ENCODE data around the gene KCNG3.

The KCNG3 gene

GRCh38 chr2:42430188-42430587 lies 63.6 kb downstream of the KCNG3 start:
- Histone ChIP-seq H3K9me3 (ENCODE audit: control insufficient read depth, insufficient read depth, low read length) (no peaks in the 10 kb centered on the region), H3K27me3 (ENCODE audit: control insufficient read depth, insufficient read depth, low read length) (no peaks in the 10 kb centered on the region), H3K4me1 (ENCODE audit: control insufficient read depth, insufficient read depth, low read length) (no peaks in the 10 kb centered on the region), H3K4me3 (ENCODE audit: low read length) (no peak overlapping the region), H3K36me3 (ENCODE audit: control insufficient read depth, insufficient read depth, low read length) (no peaks in the 10 kb centered on the region), H3K27ac (ENCODE audit: low read length) (no peak overlapping the region)
- WGBS (ENCODE audit: insufficient coverage, insufficient read length), result no CpG with 5 or more reads among the region's 4 CpGs
- no peak for DNase-seq (ENCODE audit: low read depth, low spot score)

GRCh38 chr2:42429352-42429751 lies 64.4 kb downstream of the KCNG3 start:
- H3K4me3 ChIP-seq (ENCODE audit: low read length), result no peak overlapping the region
- no peaks in the 10 kb centered on the region for H3K4me1 ChIP-seq (ENCODE audit: control insufficient read depth, insufficient read depth, low read length)
- no peaks in the 10 kb centered on the region for H3K9me3 ChIP-seq (ENCODE audit: control insufficient read depth, insufficient read depth, low read length)
- no CpG with 5 or more reads among the region's 2 CpGs for WGBS (ENCODE audit: insufficient coverage, insufficient read length)
- H3K27me3 ChIP-seq (ENCODE audit: control insufficient read depth, insufficient read depth, low read length), result no peaks in the 10 kb centered on the region
- no peak overlapping the region for H3K27ac ChIP-seq (ENCODE audit: low read length)
- no peak for DNase-seq (ENCODE audit: low read depth, low spot score)
- no peaks in the 10 kb centered on the region for H3K36me3 ChIP-seq (ENCODE audit: control insufficient read depth, insufficient read depth, low read length)

GRCh38 chr2:42425697-42426096 lies 68.1 kb downstream of the KCNG3 start:
- H3K27ac ChIP-seq (ENCODE audit: low read length), result no peak overlapping the region
- WGBS (ENCODE audit: insufficient coverage, insufficient read length), result no CpG with 5 or more reads among the region's 3 CpGs
- no peaks in the 10 kb centered on the region for H3K9me3 ChIP-seq (ENCODE audit: control insufficient read depth, insufficient read depth, low read length)
- no peaks in the 10 kb centered on the region for H3K36me3 ChIP-seq (ENCODE audit: control insufficient read depth, insufficient read depth, low read length)
- no peak for DNase-seq (ENCODE audit: low read depth, low spot score)
- no peaks in the 10 kb centered on the region for H3K4me1 ChIP-seq (ENCODE audit: control insufficient read depth, insufficient read depth, low read length)
- no peak overlapping the region for H3K4me3 ChIP-seq (ENCODE audit: low read length)
- H3K27me3 ChIP-seq (ENCODE audit: control insufficient read depth, insufficient read depth, low read length), result no peaks in the 10 kb centered on the region

GRCh38 chr2:42424033-42424432 lies 69.7 kb downstream of the KCNG3 start:
- Histone ChIP-seq H3K36me3 (ENCODE audit: control insufficient read depth, insufficient read depth, low read length) (no peaks in the 10 kb centered on the region), H3K27ac (ENCODE audit: low read length) (no peak overlapping the region), H3K4me1 (ENCODE audit: control insufficient read depth, insufficient read depth, low read length) (no peaks in the 10 kb centered on the region)

GRCh38 chr2:42421601-42422239 lies 72.1 kb downstream of the KCNG3 start:
- Histone ChIP-seq H3K36me3 (ENCODE audit: control insufficient read depth, insufficient read depth, low read length) (no peaks in the 10 kb centered on the region), H3K27me3 (ENCODE audit: control insufficient read depth, insufficient read depth, low read length) (no peaks in the 10 kb centered on the region), H3K4me1 (ENCODE audit: control insufficient read depth, insufficient read depth, low read length) (no peaks in the 10 kb centered on the region), H3K4me3 (ENCODE audit: low read length) (no peak overlapping the region), H3K27ac (ENCODE audit: low read length) (no peak overlapping the region), H3K9me3 (ENCODE audit: control insufficient read depth, insufficient read depth, low read length) (no peaks in the 10 kb centered on the region)
- no CpG with 5 or more reads among the region's 3 CpGs for WGBS (ENCODE audit: insufficient coverage, insufficient read length)
- DNase-seq (ENCODE audit: low read depth, low spot score), result no peak

More at GRCh38 chr2:42424033-42424432, 69.7 kb downstream of the KCNG3 start:
- no peaks in the 10 kb centered on the region for H3K27me3 ChIP-seq (ENCODE audit: control insufficient read depth, insufficient read depth, low read length)
- H3K9me3 ChIP-seq (ENCODE audit: control insufficient read depth, insufficient read depth, low read length), result no peaks in the 10 kb centered on the region
- no peak overlapping the region for H3K4me3 ChIP-seq (ENCODE audit: low read length)
- no peak for DNase-seq (ENCODE audit: low read depth, low spot score)
- no CpG with 5 or more reads among the region's 4 CpGs for WGBS (ENCODE audit: insufficient coverage, insufficient read length)

GRCh38 chr2:42421157-42421485 lies 72.7 kb downstream of the KCNG3 start:
- WGBS (ENCODE audit: insufficient coverage, insufficient read length), result no CpG with 5 or more reads among the region's 3 CpGs
- H3K36me3 ChIP-seq (ENCODE audit: control insufficient read depth, insufficient read depth, low read length), result no peaks in the 10 kb centered on the region
- DNase-seq (ENCODE audit: low read depth, low spot score), result no peak

GRCh38 chr2:42414648-42415047 lies 79.1 kb downstream of the KCNG3 start:
- Histone ChIP-seq H3K27me3 (ENCODE audit: control insufficient read depth, insufficient read depth, low read length) (no peaks in the 10 kb centered on the region), H3K4me1 (ENCODE audit: control insufficient read depth, insufficient read depth, low read length) (no peaks in the 10 kb centered on the region), H3K27ac (ENCODE audit: low read length) (no peak overlapping the region), H3K9me3 (ENCODE audit: control insufficient read depth, insufficient read depth, low read length) (no peaks in the 10 kb centered on the region), H3K4me3 (ENCODE audit: low read length) (no peak overlapping the region), H3K36me3 (ENCODE audit: control insufficient read depth, insufficient read depth, low read length) (no peaks in the 10 kb centered on the region)
- DNase-seq (ENCODE audit: low read depth, low spot score), result no peak

More at GRCh38 chr2:42421157-42421485, 72.7 kb downstream of the KCNG3 start:
- Histone ChIP-seq H3K9me3 (ENCODE audit: control insufficient read depth, insufficient read depth, low read length) (no peaks in the 10 kb centered on the region), H3K27ac (ENCODE audit: low read length) (no peak overlapping the region), H3K4me1 (ENCODE audit: control insufficient read depth, insufficient read depth, low read length) (no peaks in the 10 kb centered on the region), H3K27me3 (ENCODE audit: control insufficient read depth, insufficient read depth, low read length) (no peaks in the 10 kb centered on the region), H3K4me3 (ENCODE audit: low read length) (no peak overlapping the region)

GRCh38 chr2:42414158-42414557 lies 79.6 kb downstream of the KCNG3 start:
- Histone ChIP-seq H3K27me3 (ENCODE audit: control insufficient read depth, insufficient read depth, low read length) (no peaks in the 10 kb centered on the region), H3K4me1 (ENCODE audit: control insufficient read depth, insufficient read depth, low read length) (no peaks in the 10 kb centered on the region), H3K36me3 (ENCODE audit: control insufficient read depth, insufficient read depth, low read length) (no peaks in the 10 kb centered on the region), H3K9me3 (ENCODE audit: control insufficient read depth, insufficient read depth, low read length) (no peaks in the 10 kb centered on the region), H3K4me3 (ENCODE audit: low read length) (no peak overlapping the region), H3K27ac (ENCODE audit: low read length) (no peak overlapping the region)
- DNase-seq (ENCODE audit: low read depth, low spot score), result no peak

- no CpG with 5 or more reads among the region's 3 CpGs for WGBS (ENCODE audit: insufficient coverage, insufficient read length)
- no peaks in the 10 kb centered on the region for H3K27me3 ChIP-seq (ENCODE audit: control insufficient read depth, insufficient read depth, low read length)
- H3K9me3 ChIP-seq (ENCODE audit: control insufficient read depth, insufficient read depth, low read length), result no peaks in the 10 kb centered on the region
- no peaks in the 10 kb centered on the region for H3K4me1 ChIP-seq (ENCODE audit: control insufficient read depth, insufficient read depth, low read length)
- no peak overlapping the region for H3K4me3 ChIP-seq (ENCODE audit: low read length)
- H3K36me3 ChIP-seq (ENCODE audit: control insufficient read depth, insufficient read depth, low read length), result peaks cover 5% of the 10 kb centered on the region; the same call in 1 of the 2 replicates
- H3K27ac ChIP-seq (ENCODE audit: low read length), result no peak overlapping the region
- DNase-seq (ENCODE audit: low read depth, low spot score), result no peak
Observed at GRCh38 chr2:42410742-42411514, 82.9 kb downstream of the KCNG3 start.

- Histone ChIP-seq H3K36me3 (ENCODE audit: control insufficient read depth, insufficient read depth, low read length) (peaks cover 5% of the 10 kb centered on the region; the same call in 1 of the 2 replicates), H3K27me3 (ENCODE audit: control insufficient read depth, insufficient read depth, low read length) (no peaks in the 10 kb centered on the region), H3K9me3 (ENCODE audit: control insufficient read depth, insufficient read depth, low read length) (no peaks in the 10 kb centered on the region), H3K27ac (ENCODE audit: low read length) (no peak overlapping the region), H3K4me1 (ENCODE audit: control insufficient read depth, insufficient read depth, low read length) (no peaks in the 10 kb centered on the region), H3K4me3 (ENCODE audit: low read length) (no peak overlapping the region)
- no CpG with 5 or more reads among the region's 8 CpGs for WGBS (ENCODE audit: insufficient coverage, insufficient read length)
- DNase-seq (ENCODE audit: low read depth, low spot score), result no peak
Observed at GRCh38 chr2:42408009-42408408, 85.8 kb downstream of the KCNG3 start.

- WGBS (ENCODE audit: insufficient coverage, insufficient read length), result no CpG with 5 or more reads among the region's 6 CpGs
- DNase-seq (ENCODE audit: low read depth, low spot score), result no peak
- H3K27me3 ChIP-seq (ENCODE audit: control insufficient read depth, insufficient read depth, low read length), result no peaks in the 10 kb centered on the region
- H3K27ac ChIP-seq (ENCODE audit: low read length), result no peak overlapping the region
- no peaks in the 10 kb centered on the region for H3K9me3 ChIP-seq (ENCODE audit: control insufficient read depth, insufficient read depth, low read length)
- no peak overlapping the region for H3K4me3 ChIP-seq (ENCODE audit: low read length)
- H3K4me1 ChIP-seq (ENCODE audit: control insufficient read depth, insufficient read depth, low read length), result no peaks in the 10 kb centered on the region
- peaks cover 5% of the 10 kb centered on the region; the same call in 1 of the 2 replicates for H3K36me3 ChIP-seq (ENCODE audit: control insufficient read depth, insufficient read depth, low read length)
Observed at GRCh38 chr2:42407476-42407875, 86.3 kb downstream of the KCNG3 start.

All from iPS DF 6.9 (cell line).